Activated T-cell treated with anti-CD3 and anti-CD28 coated beads for 1 hour (primary cell): ENCODE data around the gene PPP2R5C.

Experiments
- DNase-seq: peaks from one replicate; pipeline ENCODE4 v3.0.0-alpha.2; 2020; ENCODE audit warnings: low read depth

The PPP2R5C gene

DNA sequence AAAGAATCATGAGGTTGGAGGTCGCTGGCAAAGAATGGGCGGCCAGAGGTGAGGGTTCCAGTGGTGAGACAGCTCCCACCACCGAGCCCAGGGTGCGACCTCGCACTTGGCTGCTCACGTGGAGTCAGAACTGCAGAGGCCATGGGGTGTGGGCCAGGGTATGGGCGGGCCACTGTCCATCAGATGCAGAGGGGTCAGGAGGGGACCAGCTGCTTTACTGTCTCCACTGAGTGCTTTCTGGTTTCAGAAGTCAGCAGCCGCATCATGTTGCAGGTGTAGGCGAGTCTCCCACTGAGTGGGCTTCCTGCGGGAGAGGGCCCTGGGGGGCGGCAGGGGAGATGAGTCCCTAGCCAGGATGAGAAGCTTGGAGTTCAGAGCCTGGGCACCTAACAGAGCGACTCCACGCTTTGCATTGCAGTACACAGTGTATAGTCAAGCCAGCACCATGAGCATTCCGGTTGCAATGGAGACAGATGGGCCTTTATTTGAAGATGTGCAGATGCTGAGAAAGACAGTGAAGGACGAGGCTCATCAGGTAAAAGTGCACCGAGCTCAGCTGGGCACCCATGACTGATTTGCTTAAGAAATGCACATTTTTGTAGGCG, 156.0 kb downstream of the PPP2R5C start:
- no peak for DNase-seq

DNA sequence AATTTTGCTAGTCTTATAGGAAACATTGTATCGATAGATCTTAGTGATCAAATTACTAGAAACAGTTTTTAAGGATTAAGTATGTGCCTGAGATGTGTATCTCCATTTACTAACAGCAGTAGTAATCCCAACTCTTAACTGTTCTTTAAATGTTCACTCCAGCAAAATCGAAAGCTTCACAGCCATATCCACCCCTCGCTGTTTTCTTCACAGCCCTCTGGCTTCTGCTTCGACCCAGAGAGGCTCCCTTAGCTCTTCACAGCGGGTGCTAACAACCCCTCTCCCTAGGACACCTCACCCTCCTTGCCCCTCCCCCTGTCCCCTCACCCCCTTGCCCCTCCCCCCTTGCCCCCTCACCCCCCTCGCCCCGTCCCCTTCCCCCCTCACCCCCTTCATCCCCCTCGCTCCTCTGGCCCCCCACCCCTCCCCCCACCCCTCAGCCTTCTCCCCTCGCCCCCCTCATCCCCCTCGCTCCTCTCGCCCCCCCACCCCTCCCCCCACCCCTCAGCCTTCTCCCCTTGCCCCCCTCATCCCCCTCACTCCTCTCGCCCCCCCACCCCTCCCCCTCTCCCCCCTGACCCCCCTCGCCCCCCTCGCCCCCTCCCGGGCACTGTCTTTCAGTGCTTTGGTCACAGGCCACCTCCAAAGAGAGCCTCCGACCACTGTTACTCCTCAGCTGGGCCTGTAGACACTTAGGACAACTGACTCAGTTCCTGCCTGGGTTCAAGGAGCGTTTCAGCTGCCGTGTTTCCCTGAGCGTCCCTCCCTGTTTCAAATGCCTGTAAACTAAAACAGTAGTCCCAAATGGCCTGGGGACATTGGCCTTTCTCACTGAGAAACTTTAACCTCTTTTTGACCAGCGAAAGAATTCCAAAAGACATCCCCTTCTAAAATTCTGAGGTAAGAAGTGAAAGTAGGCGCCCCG, 156.8 kb downstream of the PPP2R5C start:
- DNase-seq: no peak

GRCh38 chr14:101920271-101920670, 158.8 kb downstream of the PPP2R5C start:
- no peak for DNase-seq

- no peak for DNase-seq
Measured at GRCh38 chr14:101922866-101923265, 161.4 kb downstream of the PPP2R5C start.

DNA sequence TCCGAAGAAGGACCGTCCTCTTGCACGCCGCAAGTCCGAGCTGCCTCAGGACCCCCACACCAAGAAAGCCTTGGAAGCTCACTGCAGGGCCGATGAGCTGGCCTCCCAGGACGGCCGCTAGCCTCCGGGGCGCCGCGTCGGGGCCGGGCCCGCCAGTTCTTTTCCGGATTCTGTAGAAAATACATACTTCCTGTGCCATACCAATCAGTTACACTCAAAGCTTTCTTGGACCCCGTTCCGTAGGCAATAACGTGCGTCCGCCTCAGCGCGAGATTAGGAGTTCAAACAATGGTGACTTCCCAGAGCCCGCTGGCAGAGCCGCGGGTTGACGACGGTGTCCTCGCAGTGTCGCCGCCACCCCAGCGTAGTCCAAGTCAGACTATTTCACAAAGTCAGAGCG, 163.6 kb downstream of the PPP2R5C start:
- no peak for DNase-seq

GRCh38 chr14:101926085-101926484, 164.6 kb downstream of the PPP2R5C start:
- no peak for DNase-seq

GRCh38 chr14:101926620-101927019, 165.1 kb downstream of the PPP2R5C start:
- DNase-seq: no peak

DNA sequence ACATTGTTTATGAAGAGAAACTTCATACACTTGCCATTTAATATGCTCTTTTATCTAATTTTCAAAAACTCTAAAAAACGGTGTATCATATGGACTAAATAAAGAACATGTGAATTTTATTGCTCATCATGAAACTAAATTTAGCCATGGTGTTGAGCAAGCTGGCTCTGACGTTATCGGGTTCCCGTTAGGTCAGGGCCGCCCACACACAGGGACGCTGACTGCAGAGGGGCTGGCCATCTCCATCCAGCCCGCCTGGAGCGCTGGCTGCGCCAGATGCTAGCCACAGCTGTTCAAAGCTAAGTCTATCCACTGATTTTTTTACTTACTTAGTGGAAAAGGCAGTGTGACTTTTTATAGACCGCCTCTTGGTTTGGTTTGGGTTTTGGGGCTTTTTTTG, 166.3 kb downstream of the PPP2R5C start:
- DNase-seq: no peak

DNA sequence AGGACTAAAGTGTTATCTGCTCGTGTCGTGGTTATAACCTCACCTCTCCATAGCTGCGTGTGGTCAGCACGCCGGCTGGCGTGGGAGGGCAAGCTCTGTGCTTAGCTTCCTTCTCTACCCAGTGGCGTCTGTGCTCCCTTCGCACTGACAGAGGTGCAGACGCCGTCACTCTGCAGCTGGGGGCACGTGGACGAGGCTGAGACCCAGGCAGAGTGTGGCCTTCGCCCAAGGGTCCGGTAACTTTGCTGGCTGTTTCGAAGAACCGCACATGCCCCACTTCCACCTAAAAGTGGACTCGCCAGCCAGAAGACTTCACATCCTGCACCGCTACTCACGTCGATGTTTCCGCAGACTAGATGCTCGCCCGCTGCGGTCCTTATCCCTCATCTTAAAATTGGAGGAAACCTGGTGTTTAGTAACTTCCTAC, 166.9 kb downstream of the PPP2R5C start:
- no peak for DNase-seq

- no peak for DNase-seq
Measured at GRCh38 chr14:101929096-101929495, 167.6 kb downstream of the PPP2R5C start.

DNA sequence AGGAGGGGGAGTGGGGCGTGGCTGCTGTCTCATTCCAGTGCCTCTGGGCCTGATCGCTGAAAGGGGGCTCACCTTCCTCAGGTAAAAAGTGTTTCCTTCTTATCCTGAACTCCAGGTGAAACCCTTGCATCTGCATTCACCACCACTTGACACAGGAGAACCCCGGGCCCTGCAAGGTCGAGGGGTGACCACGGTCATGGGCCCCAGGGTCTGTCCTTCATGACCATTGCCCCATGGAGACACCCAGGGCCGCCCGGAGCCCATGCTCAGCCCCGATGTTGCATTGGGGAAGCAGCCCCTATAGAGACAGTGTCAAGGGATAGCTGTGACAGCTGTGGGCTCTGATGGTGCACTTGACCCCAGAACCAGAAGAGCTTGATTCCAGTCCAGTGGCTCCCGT, 168.4 kb downstream of the PPP2R5C start:
- no peak for DNase-seq

GRCh38 chr14:101932673-101933072, 171.2 kb downstream of the PPP2R5C start:
- no peak for DNase-seq

GRCh38 chr14:101933209-101933608, 171.7 kb downstream of the PPP2R5C start:
- no peak for DNase-seq

DNA sequence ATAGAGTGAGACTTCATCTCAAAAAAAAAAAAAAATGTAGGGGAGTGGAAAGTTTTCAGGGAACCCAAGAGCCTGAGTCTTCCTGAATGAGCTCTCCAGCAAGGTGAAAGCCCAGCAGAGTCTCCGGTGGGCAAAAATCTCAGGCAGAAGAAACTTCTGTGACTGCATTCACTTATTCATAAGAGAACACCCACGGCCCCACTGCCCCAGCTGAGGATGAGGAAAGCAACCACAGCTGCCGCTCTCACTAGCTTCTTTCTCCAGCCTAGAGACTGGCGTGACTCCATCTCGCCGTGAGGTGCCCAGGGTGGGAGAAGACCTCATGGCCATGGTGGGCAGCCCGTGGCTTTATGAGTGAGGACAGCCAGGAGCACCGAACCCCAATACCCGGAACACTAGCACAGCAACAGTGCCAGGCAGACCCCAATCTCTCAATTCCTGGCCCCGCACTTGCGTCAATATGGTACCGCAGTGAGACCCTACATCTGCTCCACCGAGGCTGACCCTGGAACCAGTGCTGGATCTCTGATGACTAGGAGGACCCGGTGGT, 173.2 kb downstream of the PPP2R5C start:
- DNase-seq: no peak

GRCh38 chr14:101937926-101938767, 176.6 kb downstream of the PPP2R5C start:
- DNase-seq: no peak

GRCh38 chr14:101939646-101940170, 178.2 kb downstream of the PPP2R5C start:
- DNase-seq: no peak

DNA sequence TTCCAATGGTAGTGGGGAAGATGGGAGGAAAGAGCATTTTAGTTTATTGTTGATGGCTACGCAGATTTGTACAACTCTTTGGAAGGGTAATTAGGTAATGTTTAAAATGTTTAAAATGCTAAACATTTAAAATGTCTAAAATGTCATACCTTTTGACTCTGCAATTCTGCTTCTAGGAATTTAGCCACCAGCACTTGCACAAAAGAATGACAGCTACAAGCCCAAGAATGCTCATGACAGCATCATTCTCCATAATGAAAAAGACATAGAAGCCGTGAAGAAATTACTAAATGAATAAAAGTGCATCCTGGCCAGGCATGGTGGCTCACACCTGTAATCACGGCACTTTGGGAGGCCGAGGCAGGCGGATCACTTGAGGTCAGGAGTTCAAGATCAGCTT, 182.9 kb downstream of the PPP2R5C start:
- no peak for DNase-seq

- no peak for DNase-seq
Measured at GRCh38 chr14:101945171-101945570, 183.7 kb downstream of the PPP2R5C start.

GRCh38 chr14:101947577-101947903, 186.0 kb downstream of the PPP2R5C start:
- no peak for DNase-seq

GRCh38 chr14:101947904-101948665, 186.6 kb downstream of the PPP2R5C start:
- peak; percentile 98 for DNase-seq

DNA sequence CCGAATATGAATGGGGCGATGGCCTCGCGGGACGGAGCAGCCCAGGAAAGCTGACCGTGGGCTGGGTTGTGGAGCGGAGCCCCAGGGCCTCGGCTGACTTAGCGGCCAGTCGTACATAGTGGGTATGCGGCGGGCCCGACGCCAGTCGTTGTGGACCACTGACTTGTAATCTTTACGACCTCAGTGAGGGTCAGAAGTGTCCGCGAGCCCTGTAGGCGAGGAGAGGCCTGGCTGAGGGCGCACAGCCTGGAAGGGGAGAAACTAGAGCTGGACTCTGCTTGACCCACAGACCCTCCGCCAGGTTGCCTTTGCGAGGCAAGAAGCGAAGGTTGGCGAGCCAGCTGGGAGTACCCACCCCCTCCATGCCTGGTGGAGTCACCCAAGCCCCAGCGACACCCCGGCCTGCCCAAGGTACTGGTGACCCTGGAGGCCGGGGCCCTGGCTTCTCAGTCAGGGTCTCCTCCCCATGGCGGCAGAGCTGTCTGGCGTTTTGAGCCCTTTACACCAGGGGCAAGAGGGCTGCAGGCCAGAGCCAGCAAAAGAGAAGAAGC, 187.2 kb downstream of the PPP2R5C start:
- no peak for DNase-seq
